SK-N-SH (cell line): ENCODE measurements around the gene FAM78B.

Source experiments
- CHD2 ChIP-seq: fragments of 150-350 bp; IDR thresholded peaks from 2 replicates; pipeline ENCODE4 v1.6.1; 2018; ENCODE audit warnings: low read length; ENCODE audit not compliant: partially characterized antibody
- EP300 ChIP-seq, 2 experiments: IDR thresholded peaks; 2 replicates each; pipeline versions ENCODE4 v1.4.0 to v1.6.1; 2012; ENCODE audit warnings: borderline replicate concordance in 1 of 2, low read depth in 1 of 2, low read length in 1 of 2
- FOSL2 ChIP-seq: IDR thresholded peaks from 2 replicates; pipeline ENCODE4 v1.4.0; 2012; ENCODE audit warnings: low read depth, mild to moderate bottlenecking, moderate library complexity, borderline replicate concordance
- FOXJ3 ChIP-seq: sonication (generic); formaldehyde crosslinking; IDR thresholded peaks from 2 replicates; pipeline ENCODE4 v1.5.1; 2020; ENCODE audit warnings: mild to moderate bottlenecking, missing genetic modification reagents
- POLR2AphosphoS5 ChIP-seq: IDR thresholded peaks from 2 replicates; pipeline ENCODE4 v1.6.1; 2012; ENCODE audit warnings: low read depth, low read length
- RXRA ChIP-seq: IDR thresholded peaks from 2 replicates; pipeline ENCODE4 v1.4.0; 2012; ENCODE audit warnings: low read depth, mild to moderate bottlenecking, borderline replicate concordance
- TAF1 ChIP-seq: IDR thresholded peaks from 2 replicates; pipeline ENCODE4 v1.6.1; 2012; ENCODE audit warnings: low read depth, mild to moderate bottlenecking, low read length, moderate library complexity, borderline replicate concordance
- YY1 ChIP-seq: IDR thresholded peaks from 2 replicates; pipeline ENCODE4 v1.4.0; 2012; ENCODE audit warnings: low read depth, mild to moderate bottlenecking
- TF ChIP-seq, protein P1 (sequence below): IDR thresholded peaks from 2 replicates; pipeline ENCODE4 v1.4.0; 2012; ENCODE audit warnings: low read depth, borderline replicate concordance
- TF ChIP-seq, protein P2 (sequence below): fragments of 200-600 bp; sonication (generic); IDR thresholded peaks from 2 replicates; pipeline ENCODE4 v1.6.1; 2017; ENCODE audit warnings: antibody characterized with exemption, mild to moderate bottlenecking, moderate library complexity
- TF ChIP-seq, protein P3 (sequence below): IDR thresholded peaks from 2 replicates; pipeline ENCODE4 v1.4.0; 2012; ENCODE audit warnings: low read depth, borderline replicate concordance
- TF ChIP-seq, protein P4 (sequence below): IDR thresholded peaks from 2 replicates; pipeline ENCODE4 v1.4.0; 2012; ENCODE audit warnings: low read depth
- TF ChIP-seq, protein P5 (sequence below): fragments of 150-350 bp; IDR thresholded peaks from 2 replicates; pipeline ENCODE4 v1.6.1; 2016; ENCODE audit warnings: mild to moderate bottlenecking, low read depth, low read length

DNA sequence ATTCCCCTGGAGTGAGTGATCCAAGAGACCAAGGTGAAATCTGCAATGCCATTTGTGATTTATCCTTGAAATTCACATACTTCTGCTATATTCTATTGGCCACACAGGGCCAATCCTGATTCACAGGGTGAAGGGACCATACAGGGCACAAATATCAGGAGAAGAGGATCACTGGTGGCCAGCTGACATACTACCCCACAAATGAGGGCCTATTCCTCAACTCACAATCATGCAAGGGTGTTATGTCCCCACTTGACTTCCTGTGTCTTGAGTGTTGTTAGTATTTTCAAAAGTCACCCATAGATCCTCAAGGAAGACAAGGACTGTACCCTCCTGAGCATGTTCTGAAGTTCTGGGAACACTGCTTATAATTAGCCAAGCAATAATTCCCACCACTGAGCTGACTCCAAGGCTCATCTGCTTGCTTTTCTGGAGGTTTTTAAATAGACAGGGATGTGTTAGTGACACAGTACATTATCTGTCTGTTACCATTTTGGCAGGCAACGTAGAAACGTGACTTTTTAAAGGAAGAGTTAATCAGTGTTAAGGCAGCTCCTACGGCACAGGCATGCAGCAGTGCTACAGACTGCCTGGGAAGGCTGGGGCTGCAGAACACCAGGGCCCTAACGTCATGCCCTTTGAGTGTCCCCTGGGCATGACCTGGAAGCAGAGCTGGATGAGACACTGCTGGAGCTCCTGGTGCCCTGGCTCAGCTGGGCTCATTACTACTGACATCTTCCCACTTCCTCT lies 137.4 kb downstream of the FAM78B start:
- TF ChIP-seq, protein P1, sequence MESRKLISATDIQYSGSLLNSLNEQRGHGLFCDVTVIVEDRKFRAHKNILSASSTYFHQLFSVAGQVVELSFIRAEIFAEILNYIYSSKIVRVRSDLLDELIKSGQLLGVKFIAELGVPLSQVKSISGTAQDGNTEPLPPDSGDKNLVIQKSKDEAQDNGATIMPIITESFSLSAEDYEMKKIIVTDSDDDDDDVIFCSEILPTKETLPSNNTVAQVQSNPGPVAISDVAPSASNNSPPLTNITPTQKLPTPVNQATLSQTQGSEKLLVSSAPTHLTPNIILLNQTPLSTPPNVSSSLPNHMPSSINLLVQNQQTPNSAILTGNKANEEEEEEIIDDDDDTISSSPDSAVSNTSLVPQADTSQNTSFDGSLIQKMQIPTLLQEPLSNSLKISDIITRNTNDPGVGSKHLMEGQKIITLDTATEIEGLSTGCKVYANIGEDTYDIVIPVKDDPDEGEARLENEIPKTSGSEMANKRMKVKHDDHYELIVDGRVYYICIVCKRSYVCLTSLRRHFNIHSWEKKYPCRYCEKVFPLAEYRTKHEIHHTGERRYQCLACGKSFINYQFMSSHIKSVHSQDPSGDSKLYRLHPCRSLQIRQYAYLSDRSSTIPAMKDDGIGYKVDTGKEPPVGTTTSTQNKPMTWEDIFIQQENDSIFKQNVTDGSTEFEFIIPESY: no peak
- TF ChIP-seq, protein P2, sequence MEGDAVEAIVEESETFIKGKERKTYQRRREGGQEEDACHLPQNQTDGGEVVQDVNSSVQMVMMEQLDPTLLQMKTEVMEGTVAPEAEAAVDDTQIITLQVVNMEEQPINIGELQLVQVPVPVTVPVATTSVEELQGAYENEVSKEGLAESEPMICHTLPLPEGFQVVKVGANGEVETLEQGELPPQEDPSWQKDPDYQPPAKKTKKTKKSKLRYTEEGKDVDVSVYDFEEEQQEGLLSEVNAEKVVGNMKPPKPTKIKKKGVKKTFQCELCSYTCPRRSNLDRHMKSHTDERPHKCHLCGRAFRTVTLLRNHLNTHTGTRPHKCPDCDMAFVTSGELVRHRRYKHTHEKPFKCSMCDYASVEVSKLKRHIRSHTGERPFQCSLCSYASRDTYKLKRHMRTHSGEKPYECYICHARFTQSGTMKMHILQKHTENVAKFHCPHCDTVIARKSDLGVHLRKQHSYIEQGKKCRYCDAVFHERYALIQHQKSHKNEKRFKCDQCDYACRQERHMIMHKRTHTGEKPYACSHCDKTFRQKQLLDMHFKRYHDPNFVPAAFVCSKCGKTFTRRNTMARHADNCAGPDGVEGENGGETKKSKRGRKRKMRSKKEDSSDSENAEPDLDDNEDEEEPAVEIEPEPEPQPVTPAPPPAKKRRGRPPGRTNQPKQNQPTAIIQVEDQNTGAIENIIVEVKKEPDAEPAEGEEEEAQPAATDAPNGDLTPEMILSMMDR: no peak
- no peak for TF ChIP-seq EP300 (IDR thresholded peaks at IDR 0.05; ENCODE audit: borderline replicate concordance in 1 of 2, low read depth in 1 of 2, low read length in 1 of 2)
- TF ChIP-seq YY1: no peak
- TF ChIP-seq, protein P3, sequence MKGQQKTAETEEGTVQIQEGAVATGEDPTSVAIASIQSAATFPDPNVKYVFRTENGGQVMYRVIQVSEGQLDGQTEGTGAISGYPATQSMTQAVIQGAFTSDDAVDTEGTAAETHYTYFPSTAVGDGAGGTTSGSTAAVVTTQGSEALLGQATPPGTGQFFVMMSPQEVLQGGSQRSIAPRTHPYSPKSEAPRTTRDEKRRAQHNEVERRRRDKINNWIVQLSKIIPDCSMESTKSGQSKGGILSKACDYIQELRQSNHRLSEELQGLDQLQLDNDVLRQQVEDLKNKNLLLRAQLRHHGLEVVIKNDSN: no peak
- no peak for TF ChIP-seq POLR2AphosphoS5
- TF ChIP-seq CHD2: no peak
- no peak for TF ChIP-seq TAF1
- TF ChIP-seq, protein P4, sequence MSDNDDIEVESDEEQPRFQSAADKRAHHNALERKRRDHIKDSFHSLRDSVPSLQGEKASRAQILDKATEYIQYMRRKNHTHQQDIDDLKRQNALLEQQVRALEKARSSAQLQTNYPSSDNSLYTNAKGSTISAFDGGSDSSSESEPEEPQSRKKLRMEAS: no peak
- TF ChIP-seq, protein P5, sequence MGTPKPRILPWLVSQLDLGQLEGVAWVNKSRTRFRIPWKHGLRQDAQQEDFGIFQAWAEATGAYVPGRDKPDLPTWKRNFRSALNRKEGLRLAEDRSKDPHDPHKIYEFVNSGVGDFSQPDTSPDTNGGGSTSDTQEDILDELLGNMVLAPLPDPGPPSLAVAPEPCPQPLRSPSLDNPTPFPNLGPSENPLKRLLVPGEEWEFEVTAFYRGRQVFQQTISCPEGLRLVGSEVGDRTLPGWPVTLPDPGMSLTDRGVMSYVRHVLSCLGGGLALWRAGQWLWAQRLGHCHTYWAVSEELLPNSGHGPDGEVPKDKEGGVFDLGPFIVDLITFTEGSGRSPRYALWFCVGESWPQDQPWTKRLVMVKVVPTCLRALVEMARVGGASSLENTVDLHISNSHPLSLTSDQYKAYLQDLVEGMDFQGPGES: no peak
- no peak for TF ChIP-seq RXRA
- no peak for TF ChIP-seq FOSL2
- no peak for TF ChIP-seq FOXJ3
